A549 (cell line): Measurements from ENCODE around the gene LIPE. TPM values are rescaled to one million over a fixed set of nuclear protein-coding genes. Genes with fewer than 3 reads are reported as not detected.

ENCODE experiments used
- CBX8 ChIP-seq: fragments of 200-600 bp; sonication (generic); IDR thresholded peaks from 2 replicates; pipeline ENCODE4 v1.6.1; 2016
- CHD4 ChIP-seq: fragments of 200-600 bp; sonication (generic); IDR thresholded peaks from 2 replicates; pipeline ENCODE4 v1.6.1; 2016; ENCODE audit warnings: antibody characterized with exemption, mild to moderate bottlenecking, borderline replicate concordance
- EHMT2 ChIP-seq: fragments of 200-600 bp; sonication (generic); IDR thresholded peaks from 2 replicates; pipeline ENCODE4 v1.6.1; 2016; ENCODE audit warnings: antibody characterized with exemption, low read depth, mild to moderate bottlenecking, moderate library complexity
- EP300 ChIP-seq, 2 experiments: fragments of >200 bp; sonication (Bioruptor Twin); formaldehyde crosslinking; IDR thresholded peaks; 2 replicates in 1 of 2; 3 replicates in 1 of 2; pipeline ENCODE4 v1.6.1; 2016 to 2017
- FOSB ChIP-seq: fragments of 250-450 bp; sonication (Bioruptor Pico); IDR thresholded peaks from 2 replicates; pipeline ENCODE4 v1.5.0; 2020; ENCODE audit warnings: mild to moderate bottlenecking, moderate library complexity
- GATA3 ChIP-seq: IDR thresholded peaks from 2 replicates; pipeline ENCODE4 v1.6.1; 2012; ENCODE audit warnings: borderline replicate concordance
- HDAC2 ChIP-seq: fragments of 200-600 bp; sonication (generic); IDR thresholded peaks from 2 replicates; pipeline ENCODE4 v1.6.1; 2016
- HEYL ChIP-seq: fragments of 250-450 bp; sonication (Bioruptor Pico); IDR thresholded peaks from 2 replicates; pipeline ENCODE4 v1.8.0; 2021; ENCODE audit warnings: mild to moderate bottlenecking, moderate library complexity
- HOXA7 ChIP-seq: fragments of 250-450 bp; sonication (Bioruptor Pico); IDR thresholded peaks from 2 replicates; pipeline ENCODE4 v1.5.0; 2020; ENCODE audit warnings: mild to moderate bottlenecking, moderate library complexity
- HOXB5 ChIP-seq: fragments of 250-450 bp; sonication (Bioruptor Pico); IDR thresholded peaks from 2 replicates; pipeline ENCODE4 v1.5.0; 2020; ENCODE audit warnings: mild to moderate bottlenecking, moderate library complexity
- KDM5A ChIP-seq: fragments of 200-600 bp; sonication (generic); IDR thresholded peaks from 2 replicates; pipeline ENCODE4 v1.6.1; 2016; ENCODE audit warnings: antibody characterized with exemption, mild to moderate bottlenecking
- MAFK ChIP-seq: fragments of 450-650 bp; IDR thresholded peaks from 2 replicates; pipeline ENCODE4 v1.6.1; 2014; ENCODE audit not compliant: partially characterized antibody
- NFE2L2 ChIP-seq: fragments of 150-350 bp; conservative IDR thresholded peaks from 2 replicates; pipeline ENCODE4 v1.6.1; 2014; ENCODE audit warnings: low read length
- PBX3 ChIP-seq: IDR thresholded peaks from 2 replicates; pipeline ENCODE4 v1.6.1; 2012
- PHF8 ChIP-seq: fragments of 200-600 bp; sonication (generic); IDR thresholded peaks from 2 replicates; pipeline ENCODE4 v1.6.1; 2016; ENCODE audit warnings: low read depth, mild to moderate bottlenecking, antibody characterized with exemption, moderate library complexity, borderline replicate concordance
- POLR2AphosphoS2 ChIP-seq: conservative IDR thresholded peaks from 2 replicates; pipeline ENCODE4 v1.6.1; 2012; ENCODE audit warnings: low read length, improper control_type of control experiment, inconsistent platforms
- RAD21 ChIP-seq, 2 experiments: fragments of >200 bp in 1 of 2; sonication (Bioruptor Twin) in 1 of 2; formaldehyde crosslinking in 1 of 2; IDR thresholded peaks in 1 of 2; conservative IDR thresholded peaks in 1 of 2; 2 replicates in 1 of 2; 3 replicates in 1 of 2; pipeline ENCODE4 v1.6.1; 2012 to 2018; ENCODE audit warnings: inconsistent platforms in 1 of 2
- RFX5 ChIP-seq: fragments of 450-650 bp; IDR thresholded peaks from 2 replicates; pipeline ENCODE4 v1.7.1; 2014; ENCODE audit warnings: antibody characterized with exemption, mild to moderate bottlenecking, moderate library complexity
- RNF2 ChIP-seq: fragments of 200-600 bp; sonication (generic); IDR thresholded peaks from 2 replicates; pipeline ENCODE4 v1.6.1; 2016; ENCODE audit warnings: low read depth, mild to moderate bottlenecking, antibody characterized with exemption, moderate library complexity, borderline replicate concordance
- SMC3 ChIP-seq: fragments of >200 bp; sonication (Bioruptor Twin); formaldehyde crosslinking; IDR thresholded peaks from 3 replicates; pipeline ENCODE4 v1.6.1; 2018; ENCODE audit warnings: inconsistent platforms
- SREBF2 ChIP-seq: fragments of 450-650 bp; IDR thresholded peaks from 2 replicates; pipeline ENCODE4 v1.6.1; 2014; ENCODE audit warnings: mild to moderate bottlenecking, moderate library complexity
- TFCP2L1 ChIP-seq: fragments of 250-450 bp; sonication (Bioruptor Pico); IDR thresholded peaks from 2 replicates; pipeline ENCODE4 v1.5.0; 2021; ENCODE audit warnings: mild to moderate bottlenecking
- ZFP36 ChIP-seq: fragments of 450-650 bp; IDR thresholded peaks from 2 replicates; pipeline ENCODE4 v1.6.1; 2014; ENCODE audit warnings: borderline replicate concordance; ENCODE audit not compliant: partially characterized antibody
- ZSCAN20 ChIP-seq: fragments of 250-450 bp; sonication (Bioruptor Pico); IDR thresholded peaks from 2 replicates; pipeline ENCODE4 v1.8.0; 2022; ENCODE audit warnings: mild to moderate bottlenecking, moderate library complexity
- polyA plus RNA-seq, 4 experiments: library from polyadenylated mRNA; depleted of rRNA in 3 of 4; stranded (reverse); fragments of >200 nt; fragmentation: RNase III in 1 of 4; extraction: RNeasy Plus Mini Kit Qiagen cat#74134 plus additional on column Dnase treatment in 1 of 4; gene quantifications; 2 replicates in 3 of 4; 3 replicates in 1 of 4; pipeline ENCODE4 v1.2.3, GENCODE V29; 2011 to 2017
- TF ChIP-seq, protein P1 (sequence below): fragments of >200 bp; sonication (Bioruptor Twin); formaldehyde crosslinking; IDR thresholded peaks from 3 replicates; pipeline ENCODE4 v1.5.1; 2016
- TF ChIP-seq, protein P2 (sequence below): IDR thresholded peaks from 2 replicates; pipeline ENCODE4 v1.6.1; 2012
- TF ChIP-seq, protein P3 (sequence below): fragments of >200 bp; sonication (Bioruptor Twin); formaldehyde crosslinking; IDR thresholded peaks from 3 replicates; pipeline ENCODE4 v1.6.1; 2016

The LIPE gene
- polyA plus RNA-seq, 2 of the 4 experiments (the other 2 are of a cell fraction) = 1.6 to 3.2 TPM

- TF ChIP-seq RNF2 = no peak
- no peak for TF ChIP-seq RAD21 (conservative IDR thresholded peaks at IDR 0.05 in 1 of 2, IDR thresholded peaks at IDR 0.05 in 1 of 2)
- no peak for TF ChIP-seq EHMT2
- no peak for TF ChIP-seq HDAC2
- TF ChIP-seq, protein P1, sequence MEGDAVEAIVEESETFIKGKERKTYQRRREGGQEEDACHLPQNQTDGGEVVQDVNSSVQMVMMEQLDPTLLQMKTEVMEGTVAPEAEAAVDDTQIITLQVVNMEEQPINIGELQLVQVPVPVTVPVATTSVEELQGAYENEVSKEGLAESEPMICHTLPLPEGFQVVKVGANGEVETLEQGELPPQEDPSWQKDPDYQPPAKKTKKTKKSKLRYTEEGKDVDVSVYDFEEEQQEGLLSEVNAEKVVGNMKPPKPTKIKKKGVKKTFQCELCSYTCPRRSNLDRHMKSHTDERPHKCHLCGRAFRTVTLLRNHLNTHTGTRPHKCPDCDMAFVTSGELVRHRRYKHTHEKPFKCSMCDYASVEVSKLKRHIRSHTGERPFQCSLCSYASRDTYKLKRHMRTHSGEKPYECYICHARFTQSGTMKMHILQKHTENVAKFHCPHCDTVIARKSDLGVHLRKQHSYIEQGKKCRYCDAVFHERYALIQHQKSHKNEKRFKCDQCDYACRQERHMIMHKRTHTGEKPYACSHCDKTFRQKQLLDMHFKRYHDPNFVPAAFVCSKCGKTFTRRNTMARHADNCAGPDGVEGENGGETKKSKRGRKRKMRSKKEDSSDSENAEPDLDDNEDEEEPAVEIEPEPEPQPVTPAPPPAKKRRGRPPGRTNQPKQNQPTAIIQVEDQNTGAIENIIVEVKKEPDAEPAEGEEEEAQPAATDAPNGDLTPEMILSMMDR = no peak
- TF ChIP-seq CBX8 = no peak
- TF ChIP-seq SMC3 = no peak
- TF ChIP-seq HOXB5 (CRISPR knock-in tag) = no peak
- peak; percentile 99 for TF ChIP-seq PBX3
- peak; percentile 47; the same call in 1 of the 2 replicates for TF ChIP-seq TFCP2L1 (CRISPR knock-in tag)
- TF ChIP-seq, protein P2, sequence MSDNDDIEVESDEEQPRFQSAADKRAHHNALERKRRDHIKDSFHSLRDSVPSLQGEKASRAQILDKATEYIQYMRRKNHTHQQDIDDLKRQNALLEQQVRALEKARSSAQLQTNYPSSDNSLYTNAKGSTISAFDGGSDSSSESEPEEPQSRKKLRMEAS = peak; percentile 84
- no peak for TF ChIP-seq SREBF2
- TF ChIP-seq ZFP36 = no peak
- TF ChIP-seq HOXA7 (CRISPR knock-in tag) = peak; percentile 39; the same call in 1 of the 2 replicates
- no peak for TF ChIP-seq GATA3
- TF ChIP-seq ZSCAN20 (CRISPR knock-in tag) = no peak
- no peak for TF ChIP-seq HEYL (CRISPR knock-in tag)
- TF ChIP-seq KDM5A = no peak
- no peak for TF ChIP-seq MAFK
- TF ChIP-seq POLR2AphosphoS2 = no peak
- TF ChIP-seq EP300 (IDR thresholded peaks at IDR 0.05) = no peak
- TF ChIP-seq RFX5 = peak; percentile 88
- TF ChIP-seq, protein P3, sequence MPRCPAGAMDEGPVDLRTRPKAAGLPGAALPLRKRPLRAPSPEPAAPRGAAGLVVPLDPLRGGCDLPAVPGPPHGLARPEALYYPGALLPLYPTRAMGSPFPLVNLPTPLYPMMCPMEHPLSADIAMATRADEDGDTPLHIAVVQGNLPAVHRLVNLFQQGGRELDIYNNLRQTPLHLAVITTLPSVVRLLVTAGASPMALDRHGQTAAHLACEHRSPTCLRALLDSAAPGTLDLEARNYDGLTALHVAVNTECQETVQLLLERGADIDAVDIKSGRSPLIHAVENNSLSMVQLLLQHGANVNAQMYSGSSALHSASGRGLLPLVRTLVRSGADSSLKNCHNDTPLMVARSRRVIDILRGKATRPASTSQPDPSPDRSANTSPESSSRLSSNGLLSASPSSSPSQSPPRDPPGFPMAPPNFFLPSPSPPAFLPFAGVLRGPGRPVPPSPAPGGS = peak; percentile 88
- no peak for TF ChIP-seq NFE2L2
- peak; percentile 80 for TF ChIP-seq PHF8
- no peak for TF ChIP-seq FOSB
- no peak for TF ChIP-seq CHD4
Measured at GRCh38 chr19:42396381-42397262, 30.6 kb downstream of the LIPE start (continued).
